ENCODE measurements around the gene MORC2. TPM values are rescaled to one million over a fixed set of nuclear protein-coding genes. Genes with fewer than 3 reads are reported as not detected.

The MORC2 gene
- total and polyA plus RNA-seq, 2 donors from 2014 or later = 18.0 to 18.8 TPM

- DNase-seq (no peak), FAIRE-seq (no peak)
- Histone ChIP-seq H3K36me3 (ENCODE audit: control insufficient read depth in 2 of 3, insufficient read depth in 3 of 3, low read length in 3 of 3) (no peaks in the 10 kb centered on the region), H3K4me1 (ENCODE audit: control insufficient read depth in 2 of 3, insufficient read depth in 2 of 3, low read depth in 1 of 3, low read length in 3 of 3) (peaks cover 0 to 2% (median 0%) of the 10 kb centered on the region in 3 donors), H3K9ac (ENCODE audit: low read length in 3 of 3) (no peak overlapping the region), H3K4me3 (ENCODE audit: low read length in 3 of 3) (no peak overlapping the region), H3K27ac (ENCODE audit: low read depth in 2 of 2, low read length in 2 of 2) (no peak overlapping the region), H3K9me3 (ENCODE audit: control insufficient read depth in 2 of 3, insufficient read depth in 1 of 3, low read length in 3 of 3) (peaks cover 0 to 9% (median 0%) of the 10 kb centered on the region in 3 donors), H3K27me3 (ENCODE audit: control insufficient read depth, insufficient read depth, low read length) (no peaks in the 10 kb centered on the region)
- TF ChIP-seq CTCF (IDR thresholded peaks at IDR 0.05; ENCODE audit: borderline replicate concordance, extremely low read depth, insufficient read depth) = no peak
- intact Hi-C loops (cut with DNase I) = no loop called here
Observed at GRCh38 chr22:30964858-30965257, 3.7 kb downstream of the MORC2 start.

DNA sequence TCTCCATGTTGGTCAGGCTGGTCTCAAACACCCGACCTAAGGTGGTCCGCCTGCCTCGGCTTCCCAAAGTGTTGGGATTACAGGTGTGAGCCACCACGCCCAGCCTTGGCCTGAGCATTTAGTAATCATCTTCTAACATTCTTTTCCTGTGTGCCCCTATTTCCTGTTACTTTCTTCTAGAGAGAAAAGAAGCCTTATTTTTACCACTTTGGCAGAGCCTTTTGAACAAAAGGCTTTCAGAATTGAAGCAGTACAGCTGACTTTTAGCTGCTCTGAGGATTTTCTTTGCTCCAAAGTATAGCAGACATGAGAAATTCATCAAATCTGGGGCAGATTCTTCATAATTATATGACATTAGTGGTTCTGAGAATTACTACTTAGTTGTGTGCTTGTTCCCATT is 13.4 kb downstream of the MORC2 start:
- DNase-seq (no peak), FAIRE-seq (no peak)
- Histone ChIP-seq H3K4me3 (ENCODE audit: low read length in 3 of 3) (no peak overlapping the region), H3K9me3 (ENCODE audit: control insufficient read depth in 2 of 3, insufficient read depth in 1 of 3, low read length in 3 of 3) (no peaks in the 10 kb centered on the region), H3K36me3 (ENCODE audit: control insufficient read depth in 2 of 3, insufficient read depth in 3 of 3, low read length in 3 of 3) (peaks cover 6 to 9% (median 7%) of the 10 kb centered on the region in 3 donors), H3K27ac (ENCODE audit: low read depth in 2 of 2, low read length in 2 of 2) (no peak overlapping the region), H3K4me1 (ENCODE audit: control insufficient read depth in 2 of 3, insufficient read depth in 2 of 3, low read depth in 1 of 3, low read length in 3 of 3) (no peaks in the 10 kb centered on the region), H3K27me3 (ENCODE audit: control insufficient read depth, insufficient read depth, low read length) (no peaks in the 10 kb centered on the region), H3K9ac (ENCODE audit: low read length in 3 of 3) (no peak overlapping the region)
- intact Hi-C loops (cut with DNase I) = no loop called here
- TF ChIP-seq CTCF (IDR thresholded peaks at IDR 0.05; ENCODE audit: borderline replicate concordance, extremely low read depth, insufficient read depth) = no peak

GRCh38 chr22:30953206-30953605 is 15.4 kb downstream of the MORC2 start:
- H3K36me3 ChIP-seq (ENCODE audit: control insufficient read depth in 2 of 3, insufficient read depth in 3 of 3, low read length in 3 of 3) = peaks cover 16 to 28% (median 16%) of the 10 kb centered on the region in 3 donors
- H3K4me3 ChIP-seq (ENCODE audit: low read length in 3 of 3) = no peak overlapping the region
- intact Hi-C loops (cut with DNase I) = no loop called here
- H3K9ac ChIP-seq (ENCODE audit: low read length in 3 of 3) = no peak overlapping the region
- H3K4me1 ChIP-seq (ENCODE audit: control insufficient read depth in 2 of 3, insufficient read depth in 2 of 3, low read depth in 1 of 3, low read length in 3 of 3) = peaks cover 0 to 2% (median 0%) of the 10 kb centered on the region in 3 donors
- no peaks in the 10 kb centered on the region for H3K9me3 ChIP-seq (ENCODE audit: control insufficient read depth in 2 of 3, insufficient read depth in 1 of 3, low read length in 3 of 3)
- TF ChIP-seq CTCF (IDR thresholded peaks at IDR 0.05; ENCODE audit: borderline replicate concordance, extremely low read depth, insufficient read depth) = no peak
- DNase-seq (no peak), FAIRE-seq (no peak)
- no peaks in the 10 kb centered on the region for H3K27me3 ChIP-seq (ENCODE audit: control insufficient read depth, insufficient read depth, low read length)
- no peak overlapping the region for H3K27ac ChIP-seq (ENCODE audit: low read depth in 2 of 2, low read length in 2 of 2)

Measured in kidney (tissue), 14 donors.